ENCODE results near the gene TPST1. TPM values are rescaled to one million over a fixed set of nuclear protein-coding genes. Genes with fewer than 3 reads are reported as not detected.
"Not testable (repeated sequence)": the region's sequence is repeated elsewhere in the genome, so short reads cannot be mapped to it uniquely, and the experiment has no call there.

TPST1 gene
- total RNA-seq, 1 donor from 2014 or later = 2.1 TPM

GRCh38 chr7:66382182-66382923 lies 177.2 kb downstream of the TPST1 start:
- H3K9me3 Mint-ChIP-seq; DNase-seq; H3K27ac Mint-ChIP-seq; H3K4me3 Mint-ChIP-seq; H3K4me1 Mint-ChIP-seq; H3K27me3 Mint-ChIP-seq; intact Hi-C loops (cut with micrococcal nuclease); H3K36me3 Mint-ChIP-seq (ENCODE audit: low read depth): not testable (repeated sequence)

DNA sequence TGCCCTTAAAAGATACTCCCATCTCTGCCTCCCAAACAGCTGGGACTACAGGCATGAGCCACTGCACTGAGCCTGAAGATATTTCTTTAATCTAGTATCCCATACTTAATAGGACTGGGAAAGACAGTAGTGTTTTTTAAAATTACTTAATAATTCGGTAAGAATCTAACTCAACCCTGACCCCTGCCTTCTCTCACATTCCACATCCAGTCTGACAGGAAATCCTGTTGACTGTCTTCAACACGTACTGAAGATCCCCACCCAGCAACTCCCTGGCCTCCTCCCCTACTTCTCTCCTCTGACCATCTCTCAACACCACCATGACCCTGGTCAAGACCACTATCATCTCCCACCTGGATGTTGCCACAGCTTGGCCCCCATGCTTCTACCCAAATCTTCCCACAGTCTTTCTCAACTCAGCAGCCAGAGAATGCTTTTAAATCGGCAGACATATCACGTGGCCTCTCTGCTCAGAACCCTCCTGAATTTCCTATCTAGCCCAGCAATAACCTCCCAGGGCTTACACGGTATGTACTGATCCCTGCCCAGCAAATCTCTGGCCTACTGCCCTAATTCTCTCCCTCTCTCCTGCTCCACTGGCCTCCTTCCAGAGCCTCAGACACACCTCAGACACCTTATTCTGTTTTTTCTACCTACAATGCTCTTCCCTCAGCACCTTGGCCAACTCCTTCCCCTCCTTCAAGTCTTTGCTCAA lies 180.2 kb downstream of the TPST1 start:
- H3K9me3 Mint-ChIP-seq; H3K4me1 Mint-ChIP-seq; intact Hi-C loops (cut with micrococcal nuclease); H3K27me3 Mint-ChIP-seq; H3K4me3 Mint-ChIP-seq; H3K27ac Mint-ChIP-seq; H3K36me3 Mint-ChIP-seq (ENCODE audit: low read depth); DNase-seq: not testable (repeated sequence)

GRCh38 chr7:66395128-66395571 lies 190.0 kb downstream of the TPST1 start:
- H3K27me3 Mint-ChIP-seq; H3K27ac Mint-ChIP-seq; H3K4me3 Mint-ChIP-seq; H3K36me3 Mint-ChIP-seq (ENCODE audit: low read depth); DNase-seq; H3K4me1 Mint-ChIP-seq; intact Hi-C loops (cut with micrococcal nuclease); H3K9me3 Mint-ChIP-seq: not testable (repeated sequence)

GRCh38 chr7:66396052-66396451 lies 190.9 kb downstream of the TPST1 start:
- H3K9me3 Mint-ChIP-seq; intact Hi-C loops (cut with micrococcal nuclease); H3K36me3 Mint-ChIP-seq (ENCODE audit: low read depth); H3K27me3 Mint-ChIP-seq; H3K4me1 Mint-ChIP-seq; DNase-seq; H3K27ac Mint-ChIP-seq; H3K4me3 Mint-ChIP-seq: not testable (repeated sequence)

DNA sequence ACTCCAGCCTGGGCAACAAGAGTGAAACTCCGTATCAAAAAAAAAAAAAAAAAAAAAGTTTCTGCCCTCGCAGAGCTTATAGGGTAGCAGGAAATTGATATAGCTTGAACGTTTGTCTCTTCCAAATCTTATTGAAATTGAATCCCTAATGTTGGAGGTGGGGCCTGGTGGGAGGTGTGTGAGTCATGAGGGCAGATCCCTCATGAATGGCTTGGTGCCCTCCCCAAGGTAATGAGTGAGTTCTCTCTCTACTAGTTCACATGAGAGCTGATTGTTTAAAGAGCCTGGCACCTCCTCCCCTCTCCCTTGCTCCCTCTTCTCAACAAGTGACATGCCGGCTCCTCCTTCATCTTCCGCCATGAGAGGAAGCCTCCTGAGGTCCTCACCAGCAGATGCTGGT lies 193.7 kb downstream of the TPST1 start:
- not testable (repeated sequence) for H3K9me3 Mint-ChIP-seq

DNA sequence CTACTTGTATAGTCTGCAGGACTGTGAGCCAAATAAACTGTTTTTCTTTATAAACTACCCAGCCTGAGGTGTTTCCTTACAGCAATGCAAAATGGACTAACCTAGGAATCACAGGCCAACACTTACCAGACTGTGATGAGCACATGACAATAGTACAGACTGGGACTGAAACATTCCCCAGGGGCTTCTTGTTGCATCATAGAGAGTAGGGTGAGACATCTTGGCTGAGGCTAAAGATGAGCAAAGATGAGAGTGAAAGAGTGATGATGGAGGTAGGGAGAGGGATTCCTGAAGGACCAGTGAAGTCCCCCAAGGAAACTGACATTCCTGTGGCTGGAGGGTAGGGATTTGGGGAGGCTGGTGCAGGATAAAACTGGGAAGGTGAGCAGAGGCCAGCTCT lies 194.4 kb downstream of the TPST1 start:
- DNase-seq = no peak
- no peaks in the 10 kb centered on the region for H3K27me3 Mint-ChIP-seq
- intact Hi-C loops (cut with micrococcal nuclease) = no loop called here
- no peak overlapping the region for H3K4me3 Mint-ChIP-seq
- no peak overlapping the region for H3K27ac Mint-ChIP-seq
- H3K4me1 Mint-ChIP-seq = no peaks in the 10 kb centered on the region
- H3K9me3 Mint-ChIP-seq = peaks cover 5% of the 10 kb centered on the region
- H3K36me3 Mint-ChIP-seq (ENCODE audit: low read depth) = no peaks in the 10 kb centered on the region

More for the DNA sequence above, 193.7 kb downstream of the TPST1 start:
- H3K27me3 Mint-ChIP-seq; H3K4me1 Mint-ChIP-seq; DNase-seq; H3K27ac Mint-ChIP-seq; intact Hi-C loops (cut with micrococcal nuclease); H3K4me3 Mint-ChIP-seq; H3K36me3 Mint-ChIP-seq (ENCODE audit: low read depth): not testable (repeated sequence)

DNA sequence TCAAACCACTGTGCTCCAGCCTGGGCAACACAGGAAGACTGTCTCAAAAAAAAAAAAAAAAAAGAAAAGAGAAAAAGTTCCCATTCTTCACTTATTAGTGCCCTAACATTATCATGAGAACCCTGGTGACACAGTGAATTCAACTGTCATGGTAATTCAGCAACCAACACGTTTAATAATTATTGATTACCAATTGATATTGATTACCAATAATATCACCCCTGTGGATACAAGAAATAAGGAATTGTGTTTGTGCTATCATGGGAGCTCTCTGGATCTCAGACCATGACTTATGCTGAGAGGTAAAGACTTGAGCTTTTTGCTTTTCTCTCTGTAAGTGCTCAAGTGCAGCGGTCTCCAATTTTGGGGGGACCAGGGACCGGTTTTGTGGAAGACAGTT lies 195.3 kb downstream of the TPST1 start:
- Mint-ChIP-seq H3K4me1 (no peaks in the 10 kb centered on the region), H3K36me3 (ENCODE audit: low read depth) (no peaks in the 10 kb centered on the region), H3K4me3 (no peak overlapping the region), H3K27me3 (no peaks in the 10 kb centered on the region), H3K27ac (no peak overlapping the region), H3K9me3 (peaks cover 5% of the 10 kb centered on the region)
- intact Hi-C loops (cut with micrococcal nuclease) = no loop called here
- no peak for DNase-seq

- H3K9me3 Mint-ChIP-seq; H3K4me3 Mint-ChIP-seq; H3K36me3 Mint-ChIP-seq (ENCODE audit: low read depth): not testable (repeated sequence)
Measured at GRCh38 chr7:66401126-66401525, 196.0 kb downstream of the TPST1 start.

DNA sequence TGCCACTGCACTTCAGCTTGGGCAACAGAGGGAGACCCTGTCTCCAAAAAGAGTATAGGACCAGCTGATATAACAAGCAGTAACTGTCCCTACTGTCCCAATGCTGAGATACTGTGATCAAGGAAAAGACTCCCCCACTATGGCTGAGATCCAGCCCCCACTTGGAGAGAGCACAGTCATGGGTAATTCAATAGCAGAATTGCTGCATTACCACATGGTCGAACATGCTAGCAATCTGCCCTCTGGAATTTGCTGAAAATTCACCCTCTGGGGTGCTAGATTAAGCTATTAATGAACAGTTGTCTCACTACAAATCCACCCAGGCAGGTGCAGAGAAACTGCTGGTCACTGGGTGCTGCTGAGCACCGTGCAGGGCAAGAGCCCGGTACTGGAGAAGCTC lies 196.8 kb downstream of the TPST1 start:
- H3K9me3 Mint-ChIP-seq; DNase-seq; H3K4me1 Mint-ChIP-seq; H3K36me3 Mint-ChIP-seq (ENCODE audit: low read depth); H3K27me3 Mint-ChIP-seq; intact Hi-C loops (cut with micrococcal nuclease); H3K27ac Mint-ChIP-seq; H3K4me3 Mint-ChIP-seq: not testable (repeated sequence)

More at GRCh38 chr7:66401126-66401525, 196.0 kb downstream of the TPST1 start:
- DNase-seq; H3K27ac Mint-ChIP-seq; intact Hi-C loops (cut with micrococcal nuclease); H3K27me3 Mint-ChIP-seq; H3K4me1 Mint-ChIP-seq: not testable (repeated sequence)

DNA sequence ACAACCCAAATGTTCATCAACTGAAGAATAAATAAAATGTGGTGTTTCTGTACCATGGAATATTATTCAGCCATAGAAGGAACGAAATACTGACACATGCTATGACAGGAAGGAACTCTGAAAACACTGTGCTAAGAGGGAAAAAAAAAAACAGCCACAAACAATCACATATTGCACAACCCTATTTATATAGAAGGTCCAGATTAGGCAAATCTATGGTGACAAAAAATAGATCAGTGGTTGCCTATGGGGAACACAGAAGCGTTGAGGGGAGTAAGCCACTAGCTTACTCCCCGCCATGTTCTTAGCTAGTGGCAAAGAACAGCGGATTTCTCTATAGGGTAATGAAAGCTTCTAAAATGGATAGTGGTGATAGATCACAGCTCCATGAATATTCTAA lies 198.4 kb downstream of the TPST1 start:
- intact Hi-C loops (cut with micrococcal nuclease) = no loop called here
- Mint-ChIP-seq H3K4me3 (no peak overlapping the region), H3K27me3 (no peaks in the 10 kb centered on the region), H3K27ac (no peak overlapping the region), H3K9me3 (peaks cover 5% of the 10 kb centered on the region), H3K36me3 (ENCODE audit: low read depth) (no peaks in the 10 kb centered on the region), H3K4me1 (no peaks in the 10 kb centered on the region)
- DNase-seq = no peak

DNA sequence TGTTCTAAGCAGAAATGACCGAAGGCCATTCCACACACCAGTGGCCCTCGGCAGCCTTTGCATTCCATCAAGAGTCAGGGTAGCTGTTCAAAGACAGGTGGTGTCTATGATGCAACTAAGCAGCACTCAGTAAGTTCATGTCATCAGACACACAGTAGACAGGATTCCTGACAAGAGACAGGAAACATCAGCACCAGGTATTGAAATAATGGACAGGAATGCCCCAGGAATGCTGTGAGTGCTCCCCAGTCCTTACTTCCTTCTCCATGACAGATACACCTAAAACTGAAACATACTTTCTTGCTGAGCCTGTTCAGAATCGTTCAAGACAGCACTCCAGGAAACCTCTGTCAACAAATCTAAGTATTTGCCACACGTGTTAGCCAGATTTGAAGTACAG lies 204.4 kb downstream of the TPST1 start:
- Mint-ChIP-seq H3K36me3 (ENCODE audit: low read depth) (no peaks in the 10 kb centered on the region), H3K4me3 (no peak overlapping the region), H3K27me3 (no peaks in the 10 kb centered on the region), H3K4me1 (peaks cover 10% of the 10 kb centered on the region), H3K9me3 (no peaks in the 10 kb centered on the region), H3K27ac (no peak overlapping the region)
- no peak for DNase-seq
- intact Hi-C loops (cut with micrococcal nuclease) = no loop called here

Other genes starting within 250 kb of the TPST1 start
- 52.2 and 54.7 TPM in 2 replicates for gene GUSB, start 223.1 kb upstream of the TPST1 start, total RNA-seq
- 37.8 and 40.5 TPM in 2 replicates for gene ASL, start 129.5 kb upstream of the TPST1 start, total RNA-seq
- 37.2 and 41.9 TPM in 2 replicates for gene CRCP, start 90.5 kb upstream of the TPST1 start, total RNA-seq

Measured in activated CD4-positive, alpha-beta T cell treated with anti-CD3 and anti-CD28 coated beads, Interleukin-2, amount 10 ng/mL, durations not matched to agents 24 days and 14 days (primary cell).